ENCODE data around the gene WHRN.

The WHRN gene

GRCh38 chr9:114493521-114494184 is 11.6 kb downstream of the WHRN start:
- DNase-seq (ENCODE audit: low read depth, low spot score), result no peak
- Histone ChIP-seq H3K4me3 (no peak overlapping the region), H3K9ac (ENCODE audit: insufficient read length) (no peak overlapping the region), H3K36me3 (ENCODE audit: insufficient read depth, low read length) (no peaks in the 10 kb centered on the region), H3K27ac (no peak overlapping the region), H3K9me3 (ENCODE audit: low read depth, low read length) (no peaks in the 10 kb centered on the region)
- TF ChIP-seq POLR2AphosphoS5 (IDR thresholded peaks at IDR 0.05; ENCODE audit: borderline replicate concordance, low read depth, low read length), result no peak
- no peak for TF ChIP-seq EZH2 (IDR thresholded peaks at IDR 0.05)
- no peak for TF ChIP-seq FOXP2 (optimal IDR thresholded peaks at IDR 0.05; ENCODE audit: control extremely low read depth, extremely low read length, insufficient read depth)

GRCh38 chr9:114492991-114493390 is 12.3 kb downstream of the WHRN start:
- H3K9ac ChIP-seq (ENCODE audit: insufficient read length), result no peak overlapping the region
- no peak overlapping the region for H3K4me3 ChIP-seq
- TF ChIP-seq EZH2 (IDR thresholded peaks at IDR 0.05), result no peak
- TF ChIP-seq FOXP2 (optimal IDR thresholded peaks at IDR 0.05; ENCODE audit: control extremely low read depth, extremely low read length, insufficient read depth), result no peak
- H3K36me3 ChIP-seq (ENCODE audit: insufficient read depth, low read length), result no peaks in the 10 kb centered on the region
- DNase-seq (ENCODE audit: low read depth, low spot score), result no peak
- no peak overlapping the region for H3K27ac ChIP-seq
- no peaks in the 10 kb centered on the region for H3K9me3 ChIP-seq (ENCODE audit: low read depth, low read length)

DNA sequence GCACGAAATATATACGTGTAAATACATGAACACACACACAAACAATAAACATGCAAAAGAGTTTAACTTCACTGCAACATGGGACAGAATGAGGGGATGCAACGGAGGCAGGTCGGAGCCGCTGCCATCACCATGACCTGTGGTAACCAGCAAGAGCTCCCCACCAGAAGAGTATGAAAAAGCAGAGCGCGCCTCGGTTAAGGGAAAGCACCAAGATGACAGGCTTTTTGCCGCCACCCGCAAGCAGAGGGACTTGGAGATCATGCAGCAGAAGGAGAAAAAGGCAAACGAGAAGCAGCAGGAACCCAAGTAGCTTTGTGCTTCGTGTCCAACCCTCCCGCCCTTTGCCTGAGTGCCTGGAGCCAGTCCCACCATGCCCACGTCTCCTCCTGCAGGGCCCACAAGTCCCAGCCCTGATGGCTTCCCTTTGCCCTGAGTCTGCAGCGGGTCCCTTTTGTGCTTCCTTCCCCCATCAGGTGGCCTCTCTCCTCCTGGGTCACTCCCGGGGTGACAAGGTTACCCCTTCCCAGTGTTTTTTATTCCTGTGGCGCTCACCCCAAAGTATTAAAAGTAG is 13.8 kb downstream of the WHRN start:
- Histone ChIP-seq H3K9me3 (ENCODE audit: low read depth, low read length) (no peaks in the 10 kb centered on the region), H3K27ac (no peak overlapping the region), H3K36me3 (ENCODE audit: insufficient read depth, low read length) (no peaks in the 10 kb centered on the region), H3K4me3 (no peak overlapping the region), H3K9ac (ENCODE audit: insufficient read length) (no peak overlapping the region)
- TF ChIP-seq FOXP2 (optimal IDR thresholded peaks at IDR 0.05; ENCODE audit: control extremely low read depth, extremely low read length, insufficient read depth), result no peak
- TF ChIP-seq POLR2AphosphoS5 (IDR thresholded peaks at IDR 0.05; ENCODE audit: borderline replicate concordance, low read depth, low read length), result no peak
- TF ChIP-seq EZH2 (IDR thresholded peaks at IDR 0.05), result no peak
- DNase-seq (ENCODE audit: low read depth, low spot score), result no peak

DNA sequence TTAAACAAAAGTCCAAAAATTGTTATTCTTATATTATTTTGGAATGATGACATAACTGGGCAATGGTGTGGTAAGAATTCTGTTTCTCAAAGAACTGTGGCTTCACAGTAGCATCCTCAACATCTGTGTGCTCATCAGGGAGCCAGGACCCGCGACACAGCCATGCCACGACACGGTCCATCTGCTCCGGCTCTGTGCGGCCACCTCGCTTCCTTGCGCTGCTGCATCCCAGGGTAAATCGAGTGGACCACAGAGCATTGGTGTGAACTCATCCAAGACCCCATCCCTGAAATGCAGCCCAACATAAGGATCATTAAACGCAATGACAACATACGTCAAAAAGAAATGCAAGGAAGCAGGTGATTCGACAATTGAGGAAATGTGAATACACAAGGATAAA is 15.3 kb downstream of the WHRN start:
- DNase-seq (ENCODE audit: low read depth, low spot score), result no peak
- no peaks in the 10 kb centered on the region for H3K36me3 ChIP-seq (ENCODE audit: insufficient read depth, low read length)
- no peak for TF ChIP-seq EZH2 (IDR thresholded peaks at IDR 0.05)
- TF ChIP-seq POLR2AphosphoS5 (IDR thresholded peaks at IDR 0.05; ENCODE audit: borderline replicate concordance, low read depth, low read length), result no peak
- TF ChIP-seq FOXP2 (optimal IDR thresholded peaks at IDR 0.05; ENCODE audit: control extremely low read depth, extremely low read length, insufficient read depth), result no peak
- H3K4me3 ChIP-seq, result no peak overlapping the region
- H3K9me3 ChIP-seq (ENCODE audit: low read depth, low read length), result no peaks in the 10 kb centered on the region
- H3K27ac ChIP-seq, result no peak overlapping the region
- no peak overlapping the region for H3K9ac ChIP-seq (ENCODE audit: insufficient read length)

DNA sequence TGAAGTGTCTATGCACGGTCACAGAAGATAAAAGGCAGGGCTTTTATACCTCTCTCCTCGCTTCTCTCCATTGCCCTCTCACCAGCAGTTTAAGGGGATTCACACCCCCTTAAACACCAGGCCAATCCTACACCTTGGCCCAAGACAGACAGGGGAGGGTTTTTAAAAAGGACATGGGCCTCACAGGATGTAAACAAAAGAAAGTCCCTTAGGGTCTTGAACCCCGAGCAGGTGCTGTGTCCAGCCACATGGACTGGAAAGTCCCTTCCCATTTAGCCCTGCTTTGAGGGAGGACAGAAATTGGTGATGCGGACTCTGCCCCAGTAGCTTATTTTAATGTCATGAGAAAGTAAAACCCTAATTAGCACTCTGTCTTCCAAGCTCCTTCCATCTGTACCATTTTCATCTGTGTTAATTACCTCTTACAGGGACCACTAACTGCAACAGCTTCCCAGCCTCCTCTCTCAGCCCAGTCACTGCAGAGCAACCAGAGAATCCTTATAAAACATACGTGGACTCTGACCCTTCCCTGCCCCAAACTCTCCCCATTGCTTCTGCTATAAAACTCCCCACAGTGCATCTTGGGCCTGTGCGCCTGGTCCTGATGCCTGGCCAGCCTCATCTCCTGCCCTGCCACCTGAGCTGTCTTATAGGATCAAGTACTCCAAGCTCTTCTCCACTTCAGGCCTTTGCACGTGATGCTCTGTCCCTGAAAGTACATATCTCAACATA is 16.7 kb downstream of the WHRN start:
- Histone ChIP-seq H3K4me3 (no peak overlapping the region), H3K9ac (ENCODE audit: insufficient read length) (no peak overlapping the region), H3K36me3 (ENCODE audit: insufficient read depth, low read length) (no peaks in the 10 kb centered on the region), H3K9me3 (ENCODE audit: low read depth, low read length) (no peaks in the 10 kb centered on the region), H3K27ac (no peak overlapping the region)
- TF ChIP-seq FOXP2 (optimal IDR thresholded peaks at IDR 0.05; ENCODE audit: control extremely low read depth, extremely low read length, insufficient read depth) (no peak), POLR2AphosphoS5 (IDR thresholded peaks at IDR 0.05; ENCODE audit: borderline replicate concordance, low read depth, low read length) (no peak), EZH2 (IDR thresholded peaks at IDR 0.05) (no peak)
- DNase-seq (ENCODE audit: low read depth, low spot score), result no peak

GRCh38 chr9:114487607-114488300 is 17.5 kb downstream of the WHRN start:
- Histone ChIP-seq H3K9ac (ENCODE audit: insufficient read length) (peak overlapping the region; percentile 25), H3K4me3 (no peak overlapping the region), H3K9me3 (ENCODE audit: low read depth, low read length) (no peaks in the 10 kb centered on the region), H3K36me3 (ENCODE audit: insufficient read depth, low read length) (no peaks in the 10 kb centered on the region), H3K27ac (no peak overlapping the region)
- no peak for DNase-seq (ENCODE audit: low read depth, low spot score)
- no peak for TF ChIP-seq POLR2AphosphoS5 (IDR thresholded peaks at IDR 0.05; ENCODE audit: borderline replicate concordance, low read depth, low read length)
- TF ChIP-seq FOXP2 (optimal IDR thresholded peaks at IDR 0.05; ENCODE audit: control extremely low read depth, extremely low read length, insufficient read depth), result no peak
- no peak for TF ChIP-seq EZH2 (IDR thresholded peaks at IDR 0.05)

DNA sequence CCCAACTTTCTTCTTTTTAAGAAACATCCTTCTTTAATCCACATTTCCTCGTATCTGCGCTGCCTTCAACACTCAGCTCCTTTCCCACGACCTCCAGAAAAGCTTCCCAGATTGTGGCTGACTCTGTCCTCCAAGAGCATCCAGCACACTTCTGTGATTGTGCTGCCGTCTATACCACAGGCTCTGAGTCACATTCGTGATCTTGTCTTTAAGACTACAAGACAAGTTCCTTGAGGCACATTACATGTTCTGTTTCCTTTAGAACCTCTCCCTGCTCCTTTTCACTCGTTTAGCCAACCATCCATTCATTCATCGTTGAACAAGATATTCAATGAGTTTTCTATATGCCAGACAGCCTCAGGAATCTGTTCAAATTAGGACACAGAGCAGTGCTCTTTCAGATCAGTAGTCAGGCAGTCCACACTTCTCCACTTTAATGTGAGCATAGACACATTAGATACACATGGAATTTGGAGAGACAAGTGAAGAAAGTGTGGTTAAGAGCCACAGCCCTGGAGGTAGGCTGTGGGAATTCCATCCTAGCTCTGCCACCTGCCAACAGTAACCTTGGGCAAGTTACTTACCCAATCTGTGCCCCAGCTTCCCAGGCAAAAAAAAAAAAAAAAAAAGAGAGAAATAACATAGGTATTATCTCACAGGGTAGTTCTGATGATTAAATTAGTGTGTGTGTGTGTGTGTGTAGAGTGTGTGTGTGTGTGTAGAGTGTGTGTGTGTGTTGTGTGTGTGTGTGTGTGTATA is 18.9 kb downstream of the WHRN start:
- Histone ChIP-seq H3K9ac (ENCODE audit: insufficient read length) (no peak overlapping the region), H3K27ac (no peak overlapping the region), H3K36me3 (ENCODE audit: insufficient read depth, low read length) (no peaks in the 10 kb centered on the region), H3K9me3 (ENCODE audit: low read depth, low read length) (no peaks in the 10 kb centered on the region), H3K4me3 (no peak overlapping the region)
- DNase-seq (ENCODE audit: low read depth, low spot score), result no peak
- TF ChIP-seq POLR2AphosphoS5 (IDR thresholded peaks at IDR 0.05; ENCODE audit: borderline replicate concordance, low read depth, low read length) (no peak), EZH2 (IDR thresholded peaks at IDR 0.05) (no peak), FOXP2 (optimal IDR thresholded peaks at IDR 0.05; ENCODE audit: control extremely low read depth, extremely low read length, insufficient read depth) (no peak)

Data from SK-N-MC (cell line).